Medulla oblongata (tissue), 1 donor: ENCODE data around the gene SEC24D.
A peak's percentile ranks its signal among the peaks of the same experiment; 100 is the strongest.

Source experiments
- DNase-seq: peaks from one replicate; pipeline ENCODE4 v3.0.0-alpha.2; 2015; ENCODE audit errors: extremely low spot score

Gene SEC24D

GRCh38 chr4:118718511-118719170 lies 117.3 kb downstream of the SEC24D start:
- DNase-seq = no peak

GRCh38 chr4:118716304-118716703 lies 119.6 kb downstream of the SEC24D start:
- DNase-seq = no peak

DNA sequence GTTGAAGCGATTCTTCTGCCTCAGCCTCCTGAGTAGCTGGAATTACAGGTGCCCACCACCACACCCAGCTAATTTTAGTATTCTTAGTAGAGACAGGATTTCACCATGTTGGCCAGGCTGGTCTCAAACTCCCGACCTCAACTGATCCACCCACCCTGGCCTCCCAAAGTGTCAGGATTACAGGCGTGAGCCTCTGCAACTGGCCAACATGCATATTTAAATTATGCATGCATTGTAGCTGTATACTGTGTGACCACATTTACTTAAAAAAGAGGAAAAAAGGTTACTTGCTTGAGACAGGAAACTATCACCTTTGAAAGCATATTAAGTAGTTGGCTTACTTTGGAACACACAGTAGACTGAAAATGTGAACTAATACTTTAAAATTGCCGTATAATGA lies 121.2 kb downstream of the SEC24D start:
- no peak for DNase-seq

DNA sequence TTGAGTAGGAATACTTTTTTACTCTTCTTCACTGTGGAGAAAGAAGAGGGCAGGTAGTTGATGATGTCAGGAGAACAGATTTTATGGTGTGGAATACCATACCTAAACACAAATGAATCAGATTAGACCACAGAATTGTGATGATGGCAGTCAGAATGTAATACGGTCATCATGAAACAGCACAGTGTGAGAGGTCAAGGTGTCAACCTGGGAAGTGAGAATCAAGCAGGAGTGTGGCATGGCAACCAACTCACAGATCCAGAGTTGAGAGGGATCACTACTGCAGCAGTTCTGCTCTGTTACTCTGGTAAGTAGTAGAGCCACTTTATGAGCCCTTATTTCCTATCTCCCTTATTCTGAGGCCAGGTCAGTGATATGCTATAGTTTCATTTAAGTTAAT lies 123.1 kb downstream of the SEC24D start:
- DNase-seq = no peak

DNA sequence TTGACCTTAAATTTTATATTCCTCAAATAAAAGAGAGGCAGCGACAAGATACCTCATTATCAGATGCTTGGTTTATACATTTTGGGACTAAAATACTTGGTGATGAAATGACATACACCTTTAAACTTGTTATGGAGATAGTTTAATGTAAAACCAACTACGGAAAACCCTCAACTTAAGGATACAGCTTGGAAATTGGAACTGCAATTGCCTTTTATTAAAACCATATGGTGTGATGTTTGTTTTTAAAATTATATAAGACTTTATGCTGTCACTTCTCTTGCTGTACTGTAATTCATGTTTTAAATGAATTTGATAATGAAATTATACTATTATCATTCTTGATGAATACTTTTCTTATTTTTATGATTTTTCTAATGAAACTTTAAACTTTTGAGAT lies 124.9 kb downstream of the SEC24D start:
- DNase-seq = no peak

DNA sequence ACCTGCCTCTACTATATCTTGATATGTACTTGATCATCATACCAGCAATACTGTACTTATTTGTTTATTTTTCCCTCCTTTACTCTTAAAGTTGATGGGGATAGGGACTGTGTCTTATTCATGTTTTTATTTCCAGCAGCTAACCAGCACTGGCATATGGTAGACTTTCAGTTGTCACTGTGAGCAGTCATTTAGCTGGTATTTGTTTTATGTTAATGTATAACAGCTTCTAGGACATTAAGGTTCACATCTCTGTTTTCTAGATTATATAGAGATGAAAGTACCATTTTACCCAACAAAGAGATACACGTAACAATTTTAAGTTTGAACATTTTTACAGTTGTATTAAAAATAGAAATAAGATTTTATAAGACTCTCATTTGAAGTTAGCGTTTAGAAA lies 132.8 kb downstream of the SEC24D start:
- no peak for DNase-seq

- peak; percentile 95 for DNase-seq
These were observed 150.8 kb downstream of the SEC24D start, which contains the start of gene METTL14 for GRCh38 chr4:118684873-118685811. Gene METTL14 (plus strand): TSS chr4:118685392. CDS start chr4:118685535, 143 bp downstream.

- DNase-seq = no peak
These were observed 152.4 kb downstream of the SEC24D start for GRCh38 chr4:118683513-118683912.

DNA sequence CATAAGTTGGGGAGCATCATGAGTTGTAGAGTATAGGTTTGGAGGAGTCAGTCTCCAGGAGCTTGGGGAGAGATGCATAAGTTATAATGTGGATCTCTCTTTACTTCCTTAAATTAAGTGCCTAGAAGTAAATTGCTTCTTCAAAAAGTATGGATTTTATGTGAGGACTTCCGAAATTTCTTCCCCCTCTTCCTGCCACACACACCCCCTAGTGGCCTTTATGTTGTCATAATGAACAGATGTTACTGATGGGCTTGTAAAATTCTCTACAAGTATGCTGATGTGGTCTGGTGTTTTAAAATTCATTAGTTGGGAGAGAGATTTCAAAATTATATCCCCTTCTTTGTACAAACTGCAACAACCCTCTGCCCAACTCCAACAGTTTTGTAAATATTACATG lies 153.0 kb downstream of the SEC24D start:
- DNase-seq = no peak

DNA sequence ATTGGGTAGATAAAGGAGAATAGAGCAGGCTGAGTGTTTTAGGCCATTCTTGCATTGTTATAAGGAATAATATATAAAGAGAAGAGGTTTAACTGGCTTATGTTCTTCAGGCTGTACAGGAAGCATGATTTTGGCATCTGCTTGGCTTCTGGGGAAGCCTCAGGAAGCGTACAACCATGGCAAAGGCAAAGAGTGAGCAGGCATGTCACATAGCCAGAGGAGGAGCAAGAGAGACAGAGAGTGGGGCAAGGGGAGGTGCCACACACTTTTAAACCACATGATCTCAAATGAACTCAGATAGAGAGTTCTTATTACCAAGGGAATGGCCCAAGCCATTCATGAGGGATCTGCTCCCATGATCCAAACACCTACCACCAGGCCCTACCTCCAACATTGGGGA lies 155.1 kb downstream of the SEC24D start:
- DNase-seq = no peak

- DNase-seq = no peak
These were observed 159.8 kb downstream of the SEC24D start for GRCh38 chr4:118676128-118676527.
